ENCODE measurements around the gene FGF21. TPM values are rescaled to one million over a fixed set of nuclear protein-coding genes. Genes with fewer than 3 reads are reported as not detected.

The FGF21 gene
- total RNA-seq, 2 donors from 2014 or later, result not detected

- H3K36me3 ChIP-seq, result no peaks in the 10 kb centered on the region
- no peaks in the 10 kb centered on the region for H3K4me1 ChIP-seq (replicated peaks)
- no peaks in the 10 kb centered on the region for H3K9me3 ChIP-seq
- TF ChIP-seq POLR2AphosphoS5 (IDR thresholded peaks at IDR 0.05) (no peak), POLR2A (IDR thresholded peaks at IDR 0.05) (no peak), CTCF (IDR thresholded peaks at IDR 0.05) (no peak)
- no peak overlapping the region for H3K4me3 ChIP-seq
- 88% methylated on average over 15 of the region's 15 CpGs for WGBS
- intact Hi-C loops (cut with DNase I), result no loop called here
- H3K27me3 ChIP-seq (replicated peaks; ENCODE audit: insufficient read depth), result no peaks in the 10 kb centered on the region
- no peak for DNase-seq (ENCODE audit: low spot score)
- no peak overlapping the region for H3K27ac ChIP-seq
Measured at GRCh38 chr19:48805452-48805851, 50.1 kb downstream of the FGF21 start.

- no peaks in the 10 kb centered on the region for H3K9me3 ChIP-seq
- TF ChIP-seq POLR2AphosphoS5 (IDR thresholded peaks at IDR 0.05) (peak; percentile 22), POLR2A (IDR thresholded peaks at IDR 0.05) (no peak)
- 67% methylated on average over 5 of the region's 5 CpGs for WGBS
- intact Hi-C loops (cut with DNase I), result no loop called here
- H3K36me3 ChIP-seq, result no peaks in the 10 kb centered on the region
- H3K27ac ChIP-seq, result no peak overlapping the region
- no peak for DNase-seq (ENCODE audit: low spot score)
- H3K27me3 ChIP-seq (replicated peaks; ENCODE audit: insufficient read depth), result no peaks in the 10 kb centered on the region
- no peak overlapping the region for H3K4me3 ChIP-seq
- H3K4me1 ChIP-seq (replicated peaks), result no peaks in the 10 kb centered on the region
Measured at GRCh38 chr19:48806518-48806817, 51.1 kb downstream of the FGF21 start.

DNA sequence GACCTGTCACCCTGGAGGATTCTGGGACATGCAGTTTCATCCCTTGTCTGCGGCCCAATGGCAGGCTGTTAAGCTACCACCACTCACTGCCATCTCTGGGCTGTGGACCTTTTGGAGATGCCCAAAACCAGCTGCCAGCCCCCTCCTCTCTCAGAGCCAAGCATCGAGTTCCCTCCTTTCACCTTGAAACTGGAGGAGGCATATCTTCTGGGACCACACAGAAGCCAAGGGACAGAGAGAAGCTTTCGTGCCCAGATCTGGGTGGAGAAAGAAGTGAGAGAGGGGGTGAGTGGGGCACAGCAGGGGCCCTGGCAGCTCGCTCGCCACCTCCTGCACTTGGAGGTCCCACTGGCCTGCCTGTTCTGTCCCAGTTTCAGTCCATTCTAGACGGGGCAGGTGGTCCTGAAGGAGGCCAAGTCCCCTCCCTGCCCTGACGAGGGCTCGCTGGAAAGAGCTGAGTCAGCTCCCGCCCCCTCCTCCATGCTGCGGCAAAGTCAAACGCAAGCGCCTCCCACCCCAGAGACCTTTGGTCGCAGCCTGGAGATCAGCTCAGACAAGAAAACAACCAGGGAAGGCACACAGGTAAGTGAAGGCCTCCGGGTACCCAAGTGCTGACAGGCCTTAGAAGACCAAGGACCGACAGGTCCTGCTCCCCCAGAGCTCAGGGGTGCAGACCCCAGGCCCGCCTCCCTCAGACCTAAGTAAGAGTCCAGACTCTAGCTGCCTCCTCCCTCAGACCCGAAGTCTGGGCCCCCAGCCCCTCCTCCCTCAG is 51.7 kb downstream of the FGF21 start:
- Histone ChIP-seq H3K9me3 (no peaks in the 10 kb centered on the region), H3K36me3 (no peaks in the 10 kb centered on the region), H3K4me1 (replicated peaks) (no peaks in the 10 kb centered on the region), H3K4me3 (no peak overlapping the region), H3K27ac (no peak overlapping the region), H3K27me3 (replicated peaks; ENCODE audit: insufficient read depth) (no peaks in the 10 kb centered on the region)
- no peak for DNase-seq (ENCODE audit: low spot score)
- no peak for TF ChIP-seq POLR2AphosphoS5 (IDR thresholded peaks at IDR 0.05)
- TF ChIP-seq CTCF (IDR thresholded peaks at IDR 0.05), result no peak
- TF ChIP-seq POLR2A (IDR thresholded peaks at IDR 0.05), result no peak
- intact Hi-C loops (cut with DNase I), result no loop called here
- 70% methylated on average over 17 of the region's 17 CpGs for WGBS

DNA sequence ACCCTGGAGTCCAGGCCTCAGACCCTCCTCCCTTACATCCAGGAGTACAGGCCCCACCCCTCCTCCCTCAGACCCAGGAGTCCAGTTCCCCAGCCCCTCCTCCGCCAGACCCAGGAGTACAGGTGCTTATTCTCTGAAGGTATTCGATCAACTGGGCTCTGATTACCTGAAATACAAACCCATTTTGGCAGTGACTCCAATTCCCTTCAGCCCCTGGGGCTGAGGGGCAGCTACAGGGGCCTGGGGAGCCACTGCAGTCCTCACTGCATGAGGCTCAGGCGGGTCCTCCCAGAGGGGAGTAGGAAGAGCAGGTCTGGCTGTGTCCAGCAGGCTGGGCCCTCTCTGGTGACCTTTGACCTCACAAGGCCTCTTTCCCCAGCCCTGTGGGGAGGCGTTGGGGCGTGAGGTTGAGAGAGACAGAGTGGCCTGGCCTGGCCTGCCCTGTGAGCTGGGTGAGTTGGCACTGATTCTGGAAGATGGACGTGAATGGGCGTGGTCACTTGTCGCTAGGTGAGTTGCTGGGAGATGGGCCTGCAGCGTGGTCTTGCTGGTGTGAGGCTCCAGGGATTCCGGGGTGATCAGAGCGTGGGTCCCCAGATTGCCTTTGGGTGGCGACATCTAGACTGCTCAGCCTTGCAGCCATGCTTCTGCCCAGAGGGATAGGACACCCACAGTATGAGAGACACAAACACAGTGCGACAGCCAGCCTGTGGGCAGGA is 52.4 kb downstream of the FGF21 start:
- DNase-seq (ENCODE audit: low spot score), result no peak
- no peak overlapping the region for H3K27ac ChIP-seq
- 78% methylated on average over 13 of the region's 13 CpGs for WGBS

More for the DNA sequence above, 52.4 kb downstream of the FGF21 start:
- Histone ChIP-seq H3K27me3 (replicated peaks; ENCODE audit: insufficient read depth) (no peaks in the 10 kb centered on the region), H3K36me3 (no peaks in the 10 kb centered on the region), H3K4me3 (no peak overlapping the region), H3K9me3 (no peaks in the 10 kb centered on the region), H3K4me1 (replicated peaks) (peaks cover 3% of the 10 kb centered on the region)
- TF ChIP-seq POLR2AphosphoS5 (IDR thresholded peaks at IDR 0.05) (no peak), CTCF (IDR thresholded peaks at IDR 0.05) (no peak), POLR2A (IDR thresholded peaks at IDR 0.05) (no peak)
- intact Hi-C loops (cut with DNase I), result no loop called here

Small RNA genes within 50 kb of the gene (small RNA-seq; reads per million reads assigned to genes)
- gene RNU6-317P, result 0 reads per million in 2 donors

Other genes starting within 250 kb of the FGF21 start
- 10 to 100 TPM in 1 of 2 donors, 1 to 10 TPM in 1; 7.4 to 10.2 TPM for gene LMTK3, start 243.7 kb upstream of the FGF21 start, total RNA-seq
- gene SULT2B1, start 203.4 kb upstream of the FGF21 start, total RNA-seq, result 10 to 100 TPM; 14.6 to 43.0 TPM
- gene SPACA4, start 148.8 kb upstream of the FGF21 start, total RNA-seq, result 1 to 10 TPM in 1 of 2 donors, under 1 TPM in 1; 0.32 to 6.0 TPM
- gene FAM83E, start 140.4 kb upstream of the FGF21 start, total RNA-seq, result 1 to 10 TPM; 2.8 to 8.8 TPM
- 1,000 to 10,000 TPM; 2,096 to 3,914 TPM for gene RPL18, start 136.3 kb upstream of the FGF21 start, total RNA-seq
- 10 to 100 TPM; 24.8 to 25.4 TPM for gene SPHK2, start 136.0 kb upstream of the FGF21 start, total RNA-seq
- gene DBP, start 118.1 kb upstream of the FGF21 start, total RNA-seq, result 10 to 100 TPM; 14.3 to 52.7 TPM
- gene CA11, start 109.3 kb upstream of the FGF21 start, total RNA-seq, result 10 to 100 TPM in 1 of 2 donors, 1 to 10 TPM in 1; 7.0 to 11.2 TPM
- gene NTN5, start 82.5 kb upstream of the FGF21 start, total RNA-seq, result 1 to 10 TPM in 1 of 2 donors, under 1 TPM in 1; 0.91 to 2.6 TPM
- 1 to 10 TPM; 1.4 to 2.7 TPM for gene FUT2, start 59.6 kb upstream of the FGF21 start, total RNA-seq
- gene MAMSTR, start 35.8 kb upstream of the FGF21 start, total RNA-seq, result 10 to 100 TPM in 1 of 2 donors, 1 to 10 TPM in 1; 2.6 to 13.9 TPM
- 10 to 100 TPM in 1 of 2 donors, 1 to 10 TPM in 1; 9.1 to 16.2 TPM for gene RASIP1, start 14.9 kb upstream of the FGF21 start, total RNA-seq
- gene IZUMO1, start 8.6 kb upstream of the FGF21 start, total RNA-seq, result 1 to 10 TPM in 1 of 2 donors, not detected in 1; 6.4 TPM
- gene FUT1, start 2.9 kb upstream of the FGF21 start, total RNA-seq, result 1 to 10 TPM; 2.1 to 4.1 TPM
- 10 to 100 TPM; 71.8 to 92.0 TPM for gene BCAT2, start 55.5 kb downstream of the FGF21 start, total RNA-seq
- gene HSD17B14, start 81.0 kb downstream of the FGF21 start, total RNA-seq, result 10 to 100 TPM; 11.0 to 11.2 TPM
- gene PLEKHA4, start 113.1 kb downstream of the FGF21 start, total RNA-seq, result 10 to 100 TPM in 1 of 2 donors, 1 to 10 TPM in 1; 9.4 to 22.9 TPM
- gene PPP1R15A, start 116.9 kb downstream of the FGF21 start, total RNA-seq, result 10 to 100 TPM; 35.1 to 49.0 TPM
- gene TULP2, start 143.2 kb downstream of the FGF21 start, total RNA-seq, result 10 to 100 TPM in 1 of 2 donors, not detected in 1; 10.7 TPM
- gene NUCB1, start 144.8 kb downstream of the FGF21 start, total RNA-seq, result 100 to 1,000 TPM; 432 to 441 TPM
- 10 to 100 TPM in 1 of 2 donors, 1 to 10 TPM in 1; 4.6 to 12.6 TPM for gene DHDH, start 178.2 kb downstream of the FGF21 start, total RNA-seq
- 10 to 100 TPM; 52.1 to 62.3 TPM for gene BAX, start 199.4 kb downstream of the FGF21 start, total RNA-seq
- 1,000 to 10,000 TPM; 1,764 to 2,124 TPM for gene FTL, start 209.8 kb downstream of the FGF21 start, total RNA-seq
- gene GYS1, start 237.8 kb downstream of the FGF21 start, total RNA-seq, result 10 to 100 TPM; 47.3 to 52.0 TPM
- 100 to 1,000 TPM; 110 to 126 TPM for gene RUVBL2, start 238.4 kb downstream of the FGF21 start, total RNA-seq